ENCODE results near the gene TRAP1.

GRCh38 chr16:3725276-3725675 lies 8.0 kb upstream of the TRAP1 start:
- no peak for TF ChIP-seq CTCF (IDR thresholded peaks at IDR 0.05)
- no peak for TF ChIP-seq POLR2A (IDR thresholded peaks at IDR 0.05)
- TF ChIP-seq EP300 (IDR thresholded peaks at IDR 0.05), result no peak

Data from suprapubic skin (tissue), 3 donors.